ENCODE measurements around the gene KCNJ12.

DNA sequence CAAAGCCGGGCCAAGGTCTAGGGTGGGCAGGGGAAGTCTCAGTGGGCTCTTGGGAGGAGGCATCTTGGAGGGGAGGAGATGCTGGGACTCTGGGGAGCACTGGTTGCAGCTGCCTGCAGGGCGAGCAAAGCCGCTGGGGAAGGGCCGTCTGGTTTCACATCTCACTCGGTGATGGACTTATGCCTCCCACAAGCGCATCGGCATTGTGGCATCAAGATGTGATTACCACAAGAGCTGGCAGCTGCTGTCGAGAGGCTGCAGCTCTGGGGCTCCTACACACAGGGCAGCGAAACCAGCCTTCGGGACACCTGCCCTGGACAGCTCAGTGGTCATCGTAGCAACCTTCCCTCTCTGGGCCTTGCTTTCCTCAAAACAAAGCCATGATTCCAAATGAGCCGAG, 3.1 kb upstream of the KCNJ12 start:
- TF ChIP-seq, protein P1, sequence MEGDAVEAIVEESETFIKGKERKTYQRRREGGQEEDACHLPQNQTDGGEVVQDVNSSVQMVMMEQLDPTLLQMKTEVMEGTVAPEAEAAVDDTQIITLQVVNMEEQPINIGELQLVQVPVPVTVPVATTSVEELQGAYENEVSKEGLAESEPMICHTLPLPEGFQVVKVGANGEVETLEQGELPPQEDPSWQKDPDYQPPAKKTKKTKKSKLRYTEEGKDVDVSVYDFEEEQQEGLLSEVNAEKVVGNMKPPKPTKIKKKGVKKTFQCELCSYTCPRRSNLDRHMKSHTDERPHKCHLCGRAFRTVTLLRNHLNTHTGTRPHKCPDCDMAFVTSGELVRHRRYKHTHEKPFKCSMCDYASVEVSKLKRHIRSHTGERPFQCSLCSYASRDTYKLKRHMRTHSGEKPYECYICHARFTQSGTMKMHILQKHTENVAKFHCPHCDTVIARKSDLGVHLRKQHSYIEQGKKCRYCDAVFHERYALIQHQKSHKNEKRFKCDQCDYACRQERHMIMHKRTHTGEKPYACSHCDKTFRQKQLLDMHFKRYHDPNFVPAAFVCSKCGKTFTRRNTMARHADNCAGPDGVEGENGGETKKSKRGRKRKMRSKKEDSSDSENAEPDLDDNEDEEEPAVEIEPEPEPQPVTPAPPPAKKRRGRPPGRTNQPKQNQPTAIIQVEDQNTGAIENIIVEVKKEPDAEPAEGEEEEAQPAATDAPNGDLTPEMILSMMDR (IDR thresholded peaks at IDR 0.05) = no peak
- no peak for TF ChIP-seq EZH2phosphoT487 (IDR thresholded peaks at IDR 0.05)
- TF ChIP-seq EZH2 (IDR thresholded peaks at IDR 0.05) = no peak
